ENCODE data around the gene RNF31.
"Not testable (repeated sequence)": the region's sequence is repeated elsewhere in the genome, so short reads cannot be mapped to it uniquely, and the experiment has no call there.

The RNF31 gene

DNA sequence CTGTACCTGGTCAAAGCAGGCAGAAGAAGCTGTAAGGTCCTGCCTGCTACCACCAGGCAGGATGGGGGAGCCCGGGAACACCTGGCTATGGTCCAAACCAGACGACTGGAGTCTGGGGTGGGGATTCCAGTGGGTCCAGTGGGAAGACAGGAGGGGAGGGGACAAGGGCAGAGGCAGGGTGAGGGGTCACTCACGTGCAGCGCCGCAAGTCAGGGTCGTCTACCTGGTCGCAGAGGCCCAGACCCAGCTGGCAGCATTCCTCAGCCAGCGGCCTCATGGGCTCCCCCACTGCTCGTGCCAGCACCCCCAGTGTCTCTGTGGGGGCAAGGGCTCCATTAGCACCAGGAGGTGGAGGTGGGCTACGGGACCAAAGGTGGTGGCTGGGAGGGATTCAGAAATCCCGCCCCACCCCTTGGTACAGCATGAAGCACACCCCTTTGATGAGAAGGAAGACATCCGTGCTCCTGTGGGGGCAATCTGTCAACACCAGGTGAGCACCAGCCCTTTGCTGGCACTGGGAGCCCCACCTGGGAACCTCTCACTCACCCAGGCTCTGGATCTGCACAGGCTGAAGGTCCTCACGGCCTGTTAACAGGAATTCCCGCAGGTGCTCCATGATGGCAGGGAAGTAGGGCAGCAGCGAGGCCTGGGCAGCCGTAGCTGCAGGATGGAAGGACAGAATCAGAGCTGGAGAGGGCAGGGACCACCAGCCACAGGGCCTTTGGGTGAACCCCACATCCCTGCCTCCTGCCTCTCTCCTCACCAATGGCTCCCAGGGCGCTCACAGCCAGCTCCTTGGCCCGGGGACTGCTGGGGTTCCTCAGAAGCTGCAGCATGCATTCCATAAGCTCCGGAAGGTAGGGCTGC lies 37.0 kb downstream of the RNF31 start:
- no peak for DNase-seq

DNA sequence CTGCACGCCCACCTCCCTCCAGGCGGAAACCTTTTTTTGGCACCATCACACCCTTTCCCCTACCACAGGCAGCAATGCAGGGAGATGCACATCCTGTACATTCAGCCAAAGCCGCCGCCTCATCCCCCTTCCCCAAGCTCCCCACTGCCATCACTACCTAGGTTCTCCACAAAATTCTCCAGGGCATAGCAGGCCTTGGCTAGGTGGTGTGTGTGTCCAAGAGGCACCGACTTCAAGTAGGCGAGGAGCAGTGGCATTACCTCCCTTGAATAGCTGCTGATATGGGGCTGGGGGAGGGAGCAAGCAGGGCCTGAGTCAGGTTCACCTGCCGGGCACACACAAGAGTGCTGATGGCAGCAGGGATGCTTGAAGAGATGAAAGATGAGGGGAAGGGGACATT lies 37.7 kb downstream of the RNF31 start:
- DNase-seq = no peak

- no peak for DNase-seq
Observed at GRCh38 chr14:24185741-24186140, 38.4 kb downstream of the RNF31 start.

DNA sequence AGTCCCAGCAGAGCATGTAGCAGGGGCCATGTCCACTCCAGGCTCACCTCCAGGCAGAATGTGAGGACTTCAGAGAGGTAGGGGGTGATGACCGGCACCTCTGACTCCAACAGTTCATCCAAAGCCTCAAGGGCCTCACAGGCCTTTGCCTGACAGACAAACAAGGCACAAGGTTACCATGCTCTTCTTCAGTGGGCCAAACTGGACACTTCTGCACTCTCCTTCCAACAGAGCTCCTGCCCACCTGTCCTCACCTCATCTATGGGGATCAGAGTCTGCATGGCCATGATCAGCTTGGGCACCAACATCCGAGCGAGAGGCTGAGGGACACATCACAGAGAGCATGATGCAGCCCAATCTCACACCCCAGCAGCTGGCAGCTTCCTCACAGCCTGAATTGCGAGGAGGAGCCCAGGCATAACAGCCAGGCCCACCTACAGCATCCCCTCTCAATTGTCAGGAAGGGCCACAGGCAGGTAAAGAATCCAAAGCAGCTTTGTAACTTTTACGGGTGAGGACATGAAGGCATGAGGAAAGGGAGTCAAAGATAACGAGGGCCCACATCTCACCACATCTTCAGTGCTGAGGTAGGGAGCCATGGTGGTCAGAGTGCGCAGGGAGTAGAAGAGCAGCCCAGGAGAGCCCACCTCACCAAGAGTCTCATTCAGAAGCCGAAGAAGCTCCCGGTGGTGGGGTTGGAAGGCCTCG lies 39.7 kb downstream of the RNF31 start:
- DNase-seq = no peak

GRCh38 chr14:24187539-24187915 lies 40.2 kb downstream of the RNF31 start:
- DNase-seq = no peak

GRCh38 chr14:24188251-24189058 lies 41.2 kb downstream of the RNF31 start, which contains the start of gene IPO4:
IPO4 (minus strand) TSS chr14:24188816; CDS start chr14:24188787, 29 bp downstream.
- DNase-seq = peak; percentile 97

DNA sequence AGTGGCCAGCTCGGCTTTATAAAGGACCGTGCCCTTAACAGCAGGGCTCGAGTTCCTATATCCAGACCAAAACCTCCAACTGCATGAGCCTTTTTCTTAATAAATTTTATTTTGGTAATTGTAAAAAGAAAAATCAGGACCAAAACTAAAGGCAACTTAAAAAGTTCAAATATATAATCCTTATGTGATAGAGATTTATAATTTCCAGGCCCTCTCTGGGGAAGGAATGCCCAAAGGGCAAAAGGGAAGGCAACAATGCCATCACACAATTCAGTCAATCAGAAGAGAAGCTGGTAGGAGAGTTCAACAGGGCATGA lies 41.7 kb downstream of the RNF31 start:
- no peak for DNase-seq

DNA sequence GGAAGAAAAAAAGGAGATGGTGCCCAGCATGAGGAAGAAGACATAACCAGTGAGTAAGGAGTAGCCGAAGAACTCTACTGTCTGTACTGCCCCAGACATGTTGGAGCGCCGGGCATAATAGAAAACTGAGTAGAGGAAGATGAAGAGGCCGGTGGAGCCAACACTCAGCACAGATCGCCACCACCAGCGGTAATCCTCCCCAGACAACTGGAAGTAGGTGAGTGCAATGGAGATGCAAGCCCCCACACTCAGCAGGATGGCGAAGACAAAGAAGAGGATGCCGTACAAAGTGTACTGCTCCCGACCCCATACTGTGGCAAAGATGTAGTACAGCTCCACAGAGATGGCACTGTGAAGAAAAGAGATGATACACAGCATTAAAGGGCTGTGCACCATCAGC lies 42.2 kb downstream of the RNF31 start:
- no peak for DNase-seq

- DNase-seq = no peak
Observed at GRCh38 chr14:24190416-24190815, 43.1 kb downstream of the RNF31 start.

DNA sequence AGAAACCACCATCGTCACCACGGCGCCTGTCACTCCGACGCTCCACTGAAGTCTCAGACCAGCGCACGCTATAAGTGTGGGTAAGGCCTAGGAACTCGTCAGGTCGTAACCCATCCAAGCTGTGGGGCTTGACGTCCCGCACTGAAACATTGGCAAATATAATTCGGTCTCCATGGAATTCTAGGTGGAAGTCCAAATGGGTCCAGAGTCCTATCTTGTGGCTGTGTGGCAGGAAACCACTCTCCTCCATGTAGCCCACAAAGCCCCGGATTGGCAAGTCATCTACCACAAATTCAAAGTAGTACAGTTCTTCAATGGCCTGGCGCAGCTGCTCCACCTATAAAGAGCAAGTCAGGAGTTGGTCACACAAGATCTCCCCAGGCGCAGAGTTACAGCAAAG lies 45.6 kb downstream of the RNF31 start:
- DNase-seq = no peak

DNA sequence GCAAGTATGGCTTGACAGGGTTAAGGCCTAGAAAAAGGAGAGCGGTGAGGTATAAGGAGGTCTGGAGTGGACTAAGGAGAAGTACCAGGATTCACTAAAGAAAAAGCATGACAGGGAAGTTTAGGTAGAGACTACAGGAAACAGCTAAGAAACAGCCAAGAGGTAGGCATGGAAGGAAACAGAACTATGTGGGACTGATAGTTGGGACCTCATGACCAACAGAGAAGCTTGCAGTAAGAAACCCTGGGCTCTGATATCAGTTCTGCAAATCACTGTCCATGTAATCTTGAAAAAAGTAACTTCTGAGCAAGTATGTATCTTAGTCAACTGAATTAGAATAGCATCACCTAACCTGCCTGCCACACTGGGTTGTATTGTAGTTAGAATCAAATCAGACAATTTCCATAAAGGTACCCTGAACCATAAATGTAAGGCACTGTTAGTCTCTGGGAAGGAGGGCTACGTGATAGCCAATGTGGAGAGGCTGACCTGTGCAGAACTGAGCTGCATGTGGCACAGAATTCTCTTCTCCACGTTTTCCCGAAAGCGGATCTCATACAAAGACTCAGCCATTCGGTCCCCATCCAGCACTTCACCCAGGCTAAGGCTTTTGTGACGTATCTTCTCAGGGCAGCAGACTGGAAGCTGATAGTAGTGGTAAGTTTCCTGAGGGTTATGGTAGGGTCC lies 47.0 kb downstream of the RNF31 start:
- DNase-seq = no peak

DNA sequence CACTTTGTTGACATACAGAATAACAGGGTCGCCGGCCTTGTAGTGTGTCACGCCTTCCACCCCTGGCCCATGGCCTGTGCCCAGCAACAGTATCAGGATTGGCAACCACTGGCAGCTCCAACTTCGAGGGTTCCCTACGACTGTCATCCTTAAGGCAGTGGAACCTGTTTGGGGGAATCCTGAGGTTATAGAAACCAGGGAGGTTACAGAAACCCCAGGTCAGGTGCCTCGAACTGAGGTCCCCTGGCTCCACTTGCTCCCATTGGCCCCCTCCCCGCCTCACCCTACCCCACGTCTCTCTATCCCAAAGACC lies 47.5 kb downstream of the RNF31 start:
- DNase-seq = no peak

- peak; percentile 84 for DNase-seq
Observed at GRCh38 chr14:24195186-24196070, 48.1 kb downstream of the RNF31 start, which contains the start of gene TM9SF1. TM9SF1 (minus strand) TSS chr14:24195441; CDS start chr14:24195019, 422 bp downstream.

DNA sequence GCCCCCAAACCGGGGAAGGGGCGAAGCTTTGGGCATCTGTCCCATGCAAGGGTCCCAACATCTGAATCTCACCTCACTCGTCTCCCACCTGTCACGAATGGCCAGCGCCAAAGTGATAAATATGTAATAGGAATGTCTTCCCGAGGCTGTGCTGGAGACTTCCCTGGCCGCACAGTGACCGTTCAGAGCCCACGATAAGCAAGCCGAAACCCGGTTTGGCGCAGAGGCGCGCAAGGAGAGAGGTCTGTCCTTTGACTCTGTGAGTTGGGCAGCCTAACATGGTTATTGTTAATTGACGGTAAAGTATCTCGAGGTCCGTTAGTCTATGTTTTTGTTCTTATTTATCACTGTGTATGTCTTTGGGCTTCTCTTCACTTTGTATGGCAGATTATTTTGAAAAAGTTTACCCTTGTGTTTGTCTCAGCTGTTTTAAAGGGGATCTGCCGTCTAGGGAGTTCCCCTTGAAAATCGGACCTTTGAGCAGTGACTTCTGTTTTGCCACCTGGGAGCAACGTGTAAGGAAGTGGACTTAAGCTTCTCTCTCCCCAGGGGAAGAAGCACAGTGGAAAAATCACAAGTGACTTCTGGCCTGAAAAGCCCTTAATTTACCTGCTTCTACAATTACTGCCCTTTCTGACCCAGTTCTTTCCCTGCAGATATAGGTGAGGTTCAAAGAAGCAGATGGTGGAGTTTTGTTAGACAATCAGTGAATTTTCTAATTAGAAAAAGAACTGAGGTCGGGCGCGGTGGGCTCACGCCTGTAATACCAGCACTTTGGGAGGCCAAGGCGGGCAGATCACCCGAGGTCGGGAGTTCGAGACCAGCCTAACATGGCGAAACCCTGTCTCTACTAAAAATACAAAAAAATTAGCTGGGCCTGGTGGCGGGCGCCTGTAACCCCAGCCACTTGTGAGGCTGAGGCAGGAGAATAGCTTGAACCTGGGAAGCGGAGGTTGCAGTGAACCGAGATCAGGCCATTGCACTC lies 49.1 kb downstream of the RNF31 start:
- peak; percentile 13 for DNase-seq

- no peak for DNase-seq
Observed at GRCh38 chr14:24197056-24197450, 49.8 kb downstream of the RNF31 start.

GRCh38 chr14:24198814-24199524 lies 51.7 kb downstream of the RNF31 start:
- no peak for DNase-seq

GRCh38 chr14:24202538-24202937 lies 55.2 kb downstream of the RNF31 start:
- DNase-seq = not testable (repeated sequence)

- not testable (repeated sequence) for DNase-seq
Observed at GRCh38 chr14:24203249-24203886, 56.1 kb downstream of the RNF31 start.

Measured in fibroblast of upper back skin (primary cell).